Stimulated activated naive CD4-positive, alpha-beta T cell treated with Interleukin-2 at 50 U/mL for 16 hours (primary cell): ENCODE data around the gene M1AP.

Experiments
- DNase-seq: peaks from one replicate; lab custom pipeline; 2025; lab: John Stamatoyannopoulos, UW

Gene M1AP

DNA sequence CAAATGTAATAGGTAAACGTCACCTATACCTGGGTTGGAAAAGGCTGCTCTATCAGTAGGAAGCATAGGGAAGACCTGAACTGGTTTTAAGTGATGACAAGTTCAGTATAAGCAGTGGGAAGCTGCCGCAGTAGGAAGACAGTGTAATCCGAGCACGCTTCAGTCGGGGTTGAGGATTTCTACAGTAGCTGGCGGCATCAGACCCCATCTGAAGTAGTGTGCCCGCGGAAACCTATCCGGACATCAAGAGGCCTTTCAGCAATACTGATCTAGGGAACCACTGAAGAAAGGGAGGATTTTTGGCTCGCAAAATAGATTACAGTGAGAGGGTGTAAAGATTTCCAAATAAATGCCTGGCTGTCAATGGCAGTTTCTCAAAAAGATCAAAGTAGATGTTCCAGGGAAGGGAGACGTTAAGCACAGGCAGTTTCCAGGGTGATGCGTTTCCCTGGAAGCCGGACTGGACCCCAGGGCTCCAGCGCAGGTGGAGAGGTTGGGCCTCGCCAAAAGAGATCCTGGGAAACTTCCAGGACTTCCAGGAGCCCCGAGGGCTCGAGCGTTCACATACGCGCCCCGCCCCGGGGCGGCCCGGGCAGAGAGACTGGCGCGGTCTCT is 99.7 kb downstream of the M1AP start:
- no peak for DNase-seq

DNA sequence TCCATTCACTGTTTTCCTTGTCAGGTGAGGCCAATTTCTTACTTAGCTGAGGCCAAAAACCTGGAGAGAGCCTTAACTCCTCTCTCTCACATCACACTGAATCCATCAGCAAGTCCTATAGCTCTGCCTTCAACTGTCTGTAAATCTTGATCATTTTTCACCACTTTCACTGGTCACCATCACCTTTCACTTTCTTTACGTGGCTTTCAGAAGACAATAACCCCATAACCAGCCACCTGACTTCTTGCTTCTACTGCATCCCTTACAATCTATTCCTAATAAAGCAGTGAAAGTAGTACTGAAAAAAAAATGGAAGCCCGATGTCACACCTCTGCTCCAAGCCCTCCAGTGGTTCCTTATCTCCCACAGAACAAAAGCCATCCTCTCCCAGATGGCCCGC is 102.1 kb downstream of the M1AP start:
- DNase-seq = no peak

DNA sequence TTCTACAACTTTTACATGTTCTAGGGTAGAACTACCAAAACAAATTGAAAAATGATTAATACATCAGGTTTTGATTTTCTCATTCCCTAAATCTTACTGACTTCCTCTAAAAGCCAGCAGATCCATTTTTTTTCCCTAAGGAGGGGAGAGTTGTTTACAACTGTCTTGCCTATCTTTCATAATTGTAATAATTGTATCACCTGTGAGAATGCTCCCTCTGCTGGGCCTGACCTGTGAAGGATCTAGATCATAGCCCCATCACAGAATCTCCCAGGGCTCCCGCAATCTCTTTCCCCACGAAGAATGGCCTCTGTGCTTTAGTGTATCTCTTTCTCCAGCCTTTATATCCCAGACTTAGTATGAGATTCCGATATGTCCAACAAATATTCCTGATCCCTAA is 103.5 kb downstream of the M1AP start:
- no peak for DNase-seq

DNA sequence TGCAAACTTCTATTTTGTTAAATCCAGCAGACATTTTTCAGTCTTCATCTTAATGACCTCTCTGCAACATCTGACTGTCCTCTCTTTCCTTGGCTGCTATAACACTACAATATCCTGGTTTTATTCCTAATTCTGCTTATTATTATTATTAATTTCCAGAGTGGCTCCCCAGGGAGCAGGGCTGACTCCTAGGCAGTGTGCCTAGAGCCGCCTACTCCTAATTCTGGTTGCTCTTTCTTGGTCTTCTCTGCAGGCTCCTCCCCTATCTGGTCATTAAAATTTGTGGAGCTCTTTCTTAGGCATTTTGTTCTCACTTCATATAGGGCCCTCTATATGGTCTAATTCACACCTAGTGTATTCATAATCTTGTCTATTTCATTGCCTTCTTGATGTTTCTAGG is 105.2 kb downstream of the M1AP start:
- DNase-seq = no peak

DNA sequence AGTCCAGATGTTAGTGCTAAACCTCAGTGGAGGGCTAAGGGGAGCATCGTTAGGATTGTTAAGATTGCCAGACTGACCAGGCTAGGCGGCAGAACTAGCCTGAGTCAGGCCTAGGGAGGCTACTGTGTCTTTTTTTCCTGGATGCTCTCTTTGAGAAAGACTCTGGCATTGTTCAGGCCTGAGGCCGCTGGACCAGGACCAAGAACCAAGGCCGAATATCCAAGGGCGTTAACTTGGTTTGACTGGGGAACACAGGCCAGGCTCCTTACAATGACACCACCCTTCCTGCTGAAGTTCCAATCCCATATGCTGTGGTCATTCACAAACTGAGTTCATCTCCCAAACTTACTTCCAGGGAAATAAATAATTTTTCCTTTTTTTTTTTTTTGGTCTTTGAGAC is 107.8 kb downstream of the M1AP start:
- no peak for DNase-seq

DNA sequence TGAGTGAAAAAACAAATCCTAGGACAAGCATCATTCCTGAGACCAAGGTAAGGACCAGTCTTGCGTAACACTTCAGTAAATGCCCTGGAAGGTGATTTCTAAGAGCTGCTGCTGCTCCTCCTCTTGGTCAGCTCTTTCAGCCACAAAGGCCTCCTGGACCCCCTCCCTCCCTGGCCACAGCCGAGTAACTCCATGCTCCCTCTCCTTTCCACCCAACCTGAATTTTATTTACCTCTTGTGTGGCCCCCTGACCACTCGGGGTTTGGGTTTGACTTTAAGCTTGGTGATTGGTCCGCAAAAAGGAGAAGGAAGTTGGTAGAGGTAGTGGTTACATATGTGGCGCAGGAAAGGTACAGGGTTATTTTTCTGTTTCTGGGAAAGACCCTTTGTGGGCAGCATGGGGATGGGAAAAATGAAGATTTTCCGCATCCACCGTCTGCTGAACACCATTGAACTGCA is 109.2 kb downstream of the M1AP start:
- DNase-seq = no peak

DNA sequence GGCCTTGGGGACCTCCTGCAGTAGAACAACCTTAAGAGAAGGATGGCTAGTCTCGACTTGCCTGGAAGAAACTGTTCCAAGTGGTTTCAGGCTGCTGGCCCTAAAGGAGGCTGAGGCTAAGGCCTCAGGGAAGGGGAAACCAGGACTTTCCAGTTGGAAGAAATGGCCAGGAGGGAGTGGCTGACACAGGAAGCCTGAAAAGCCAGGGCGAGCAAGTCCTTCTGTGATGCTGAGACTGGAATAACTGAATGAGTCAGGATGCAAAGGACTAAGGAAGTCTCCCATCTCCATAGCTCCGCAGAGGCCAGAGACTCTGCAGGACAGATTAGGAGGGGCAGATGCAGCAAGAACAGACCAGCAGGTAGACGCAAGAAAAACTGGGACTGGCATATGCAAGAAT is 111.0 kb downstream of the M1AP start:
- no peak for DNase-seq

DNA sequence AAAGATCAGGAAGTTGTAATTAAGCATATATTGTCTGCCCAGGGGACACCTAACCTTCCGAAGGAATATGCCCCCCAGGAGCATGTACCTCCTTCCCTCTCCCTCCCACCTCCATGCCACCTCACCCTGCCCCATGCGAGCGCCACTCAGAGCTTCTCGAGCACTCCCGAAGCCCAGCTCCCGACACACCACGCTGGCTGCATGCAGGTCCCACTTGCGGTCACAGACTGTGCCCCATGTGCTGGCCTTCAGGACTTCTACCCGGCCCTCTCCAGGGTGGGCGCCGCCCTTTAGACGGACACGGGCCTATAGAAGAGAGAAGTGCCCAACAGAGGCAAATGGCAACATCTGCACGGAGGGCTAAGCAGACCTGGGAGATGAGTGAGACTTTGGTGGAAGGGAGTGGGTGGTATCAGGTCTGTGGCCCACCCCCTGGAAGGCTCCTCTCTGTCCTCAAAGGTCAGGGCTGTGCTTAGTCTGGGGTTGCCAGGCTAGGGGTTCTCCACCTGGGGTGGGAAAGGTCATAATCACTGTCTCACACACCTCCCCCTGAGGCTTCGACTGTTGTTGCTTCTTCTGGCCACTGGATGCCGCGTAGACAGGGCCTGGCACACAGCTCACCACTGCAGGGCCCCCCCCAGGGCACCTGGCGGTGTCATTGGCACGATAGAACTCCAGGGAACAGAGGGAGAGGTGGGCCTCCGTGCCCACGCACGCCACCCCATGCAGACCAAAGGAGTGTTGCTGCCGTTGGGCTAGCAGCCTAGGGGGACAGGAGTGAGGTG is 111.8 kb downstream of the M1AP start:
- no peak for DNase-seq

DNA sequence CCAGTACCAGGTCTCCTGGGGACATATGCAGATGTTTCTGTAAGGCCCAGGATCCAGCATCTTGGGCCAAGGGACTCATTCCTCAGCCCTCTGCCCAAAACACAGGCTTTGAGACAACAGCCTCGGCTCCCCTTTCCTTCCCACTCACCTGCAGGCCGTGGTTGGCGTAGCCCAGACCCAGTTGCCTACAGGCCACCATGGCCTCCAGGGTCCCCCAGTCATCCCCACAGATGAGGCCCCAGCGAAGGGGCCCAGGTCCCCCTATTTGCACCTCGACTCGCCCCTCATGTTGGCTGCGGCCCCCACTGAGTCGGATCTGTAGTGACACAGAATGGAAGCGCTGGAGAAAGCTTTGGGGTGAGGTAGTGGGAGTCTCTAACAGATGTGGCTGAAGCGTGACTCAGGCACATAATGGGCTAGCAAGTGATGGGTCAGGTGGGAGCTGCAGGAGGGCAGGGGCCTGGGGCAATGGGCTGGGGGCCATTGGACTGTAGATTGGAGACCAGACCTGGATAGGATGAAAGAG is 112.6 kb downstream of the M1AP start:
- DNase-seq = no peak

DNA sequence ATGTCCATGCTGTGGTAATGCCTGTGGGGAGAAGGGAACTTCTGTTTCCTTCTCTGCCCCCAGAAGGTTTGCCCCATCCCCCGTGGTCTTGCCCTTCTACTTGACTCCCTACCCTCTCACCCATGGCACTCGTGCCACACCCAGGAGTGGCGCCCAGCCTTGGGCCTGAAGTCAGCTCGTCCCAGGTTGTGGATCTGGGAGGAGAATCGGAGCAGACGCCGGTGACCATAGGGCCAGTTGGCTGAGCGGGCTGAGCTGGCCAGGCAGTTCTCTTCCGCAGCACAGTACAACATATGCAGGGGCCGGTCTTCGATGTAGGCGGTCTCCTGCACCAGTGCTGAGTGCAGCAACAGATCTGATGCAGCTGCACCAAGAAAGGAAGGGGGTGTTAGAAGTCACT is 113.7 kb downstream of the M1AP start:
- DNase-seq = no peak

DNA sequence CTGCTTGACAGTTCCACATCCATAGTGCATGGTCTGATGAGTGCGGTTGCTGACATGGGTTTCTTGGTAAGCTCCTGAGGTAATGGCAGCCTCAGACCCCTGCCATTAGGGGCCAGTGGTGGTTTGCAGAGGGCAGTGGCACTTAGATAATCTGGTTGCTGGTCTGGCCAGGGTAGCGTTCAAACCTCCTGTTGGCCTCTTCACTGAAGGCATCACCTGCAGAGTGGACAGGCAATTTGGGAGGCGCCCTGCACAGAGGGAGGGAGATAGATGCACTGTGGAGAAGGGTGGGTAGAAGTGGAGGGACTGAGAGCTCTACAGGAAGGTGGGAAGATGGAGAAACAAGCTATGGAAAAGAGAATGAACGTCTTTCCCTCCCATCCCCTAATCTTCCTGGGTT is 114.7 kb downstream of the M1AP start:
- DNase-seq = no peak

DNA sequence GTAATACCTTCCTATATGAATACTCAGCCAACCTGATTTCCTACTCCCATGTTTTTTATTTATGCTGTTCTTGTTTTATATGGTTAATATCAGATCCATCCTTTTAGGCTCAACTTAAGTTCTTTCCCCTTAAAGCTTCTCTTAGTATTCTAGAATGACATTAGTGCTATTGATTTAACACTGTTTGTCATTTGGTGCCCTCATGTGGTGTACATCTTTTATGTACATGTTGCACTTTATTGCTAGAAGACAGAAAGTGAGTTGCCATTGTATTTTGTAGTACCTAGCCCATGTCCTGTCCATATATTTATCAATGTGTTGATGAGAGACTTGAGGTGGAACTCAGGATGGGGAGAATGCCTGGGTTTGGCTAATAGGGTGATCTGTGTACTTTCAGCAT is 115.9 kb downstream of the M1AP start:
- no peak for DNase-seq

DNA sequence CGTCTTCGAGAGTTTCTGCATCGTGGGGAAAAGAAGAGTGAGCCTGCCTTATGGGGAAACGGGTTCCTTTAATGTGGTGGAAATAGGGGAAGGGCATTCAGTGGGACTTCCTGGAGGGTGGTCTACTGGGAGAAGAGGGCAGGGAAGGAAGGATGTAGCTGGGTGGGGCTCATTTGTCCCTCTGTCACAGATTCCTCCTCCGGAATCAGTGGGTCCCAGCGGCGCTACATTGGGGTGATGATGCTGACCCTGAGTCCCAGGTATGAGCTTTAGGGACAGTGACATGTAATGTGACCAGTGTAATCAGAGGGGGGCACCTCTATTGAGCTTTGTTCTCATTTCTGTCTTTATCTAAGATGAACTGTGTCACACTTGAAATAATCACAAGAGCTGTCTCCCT is 116.5 kb downstream of the M1AP start:
- no peak for DNase-seq

DNA sequence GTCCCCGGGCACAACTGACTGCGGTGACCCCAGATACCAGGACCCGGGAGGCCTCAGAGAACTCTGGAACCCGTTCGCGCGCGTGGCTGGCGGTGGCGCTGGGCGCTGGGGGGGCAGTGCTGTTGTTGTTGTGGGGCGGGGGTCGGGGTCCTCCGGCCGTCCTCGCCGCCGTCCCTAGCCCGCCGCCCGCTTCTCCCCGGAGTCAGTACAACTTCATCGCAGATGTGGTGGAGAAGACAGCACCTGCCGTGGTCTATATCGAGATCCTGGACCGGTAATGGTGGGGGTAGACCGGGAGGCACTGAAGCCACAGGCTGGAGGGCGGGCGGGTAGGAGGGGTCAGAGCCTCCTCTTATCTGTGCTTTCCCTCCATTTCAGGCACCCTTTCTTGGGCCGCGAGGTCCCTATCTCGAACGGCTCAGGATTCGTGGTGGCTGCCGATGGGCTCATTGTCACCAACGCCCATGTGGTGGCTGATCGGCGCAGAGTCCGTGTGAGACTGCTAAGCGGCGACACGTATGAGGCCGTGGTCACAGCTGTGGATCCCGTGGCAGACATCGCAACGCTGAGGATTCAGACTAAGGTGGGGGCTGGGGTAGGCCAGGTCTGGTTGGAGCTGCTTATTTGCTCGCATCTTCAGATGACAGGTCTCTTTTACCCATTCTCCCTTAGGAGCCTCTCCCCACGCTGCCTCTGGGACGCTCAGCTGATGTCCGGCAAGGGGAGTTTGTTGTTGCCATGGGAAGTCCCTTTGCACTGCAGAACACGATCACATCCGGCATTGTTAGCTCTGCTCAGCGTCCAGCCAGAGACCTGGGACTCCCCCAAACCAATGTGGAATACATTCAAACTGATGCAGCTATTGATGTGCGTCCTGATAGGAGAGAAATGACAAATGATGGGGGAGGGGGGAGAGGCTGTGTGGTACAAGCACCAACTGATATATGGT is 117.6 kb downstream of the M1AP start:
- DNase-seq = peak; percentile 45

DNA sequence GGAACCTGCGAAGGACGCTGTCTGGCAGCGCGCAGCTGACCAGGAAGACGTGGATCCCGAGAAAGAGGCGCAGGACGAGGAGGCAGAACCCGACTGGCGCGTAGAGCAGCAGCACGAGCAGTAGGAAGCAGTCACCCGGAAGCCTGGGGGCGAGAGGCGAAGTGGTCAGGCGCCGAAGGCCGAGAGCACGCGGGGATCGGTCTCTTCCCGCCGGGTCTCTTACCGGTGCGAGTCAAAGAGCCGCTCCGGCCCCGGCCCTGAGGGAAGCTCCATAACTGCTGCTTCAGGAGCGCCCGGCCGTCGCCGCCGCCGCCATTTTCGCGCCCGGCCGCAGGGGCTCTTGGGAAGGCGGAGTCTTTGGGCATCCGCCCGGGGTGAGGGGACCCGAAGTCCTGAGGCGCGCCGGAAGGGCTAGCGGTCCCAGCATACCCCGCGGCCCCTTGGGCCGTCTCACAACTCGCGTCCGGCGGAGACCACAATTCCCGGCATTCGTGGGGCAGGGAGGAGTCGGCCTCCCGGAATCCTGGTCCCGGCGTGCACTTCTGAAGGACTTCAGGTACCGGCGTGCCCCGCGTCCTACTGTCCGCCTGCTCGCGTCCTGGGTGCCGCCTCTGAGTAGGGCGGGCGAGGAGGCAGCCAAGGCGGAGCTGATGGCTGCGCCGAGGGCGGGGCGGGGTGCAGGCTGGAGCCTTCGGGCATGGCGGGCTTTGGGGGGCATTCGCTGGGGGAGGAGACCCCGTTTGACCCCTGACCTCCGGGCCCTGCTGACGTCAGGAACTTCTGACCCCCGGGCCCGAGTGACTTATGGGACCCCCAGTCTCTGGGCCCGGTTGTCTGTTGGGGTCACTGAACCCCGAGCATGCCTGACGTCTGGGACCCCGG is 118.5 kb downstream of the M1AP start, which contains the start of the genes AUP1 and HTRA2:
TSS of gene AUP1 (minus strand) at position 350 of the 882 bp plus-strand sequence. CDS start at position 273, 77 bp downstream.
TSS of gene HTRA2 (plus strand) at position 577 of the 882 bp plus-strand sequence. CDS start at position 651, 74 bp downstream.
- DNase-seq = peak; percentile 94

DNA sequence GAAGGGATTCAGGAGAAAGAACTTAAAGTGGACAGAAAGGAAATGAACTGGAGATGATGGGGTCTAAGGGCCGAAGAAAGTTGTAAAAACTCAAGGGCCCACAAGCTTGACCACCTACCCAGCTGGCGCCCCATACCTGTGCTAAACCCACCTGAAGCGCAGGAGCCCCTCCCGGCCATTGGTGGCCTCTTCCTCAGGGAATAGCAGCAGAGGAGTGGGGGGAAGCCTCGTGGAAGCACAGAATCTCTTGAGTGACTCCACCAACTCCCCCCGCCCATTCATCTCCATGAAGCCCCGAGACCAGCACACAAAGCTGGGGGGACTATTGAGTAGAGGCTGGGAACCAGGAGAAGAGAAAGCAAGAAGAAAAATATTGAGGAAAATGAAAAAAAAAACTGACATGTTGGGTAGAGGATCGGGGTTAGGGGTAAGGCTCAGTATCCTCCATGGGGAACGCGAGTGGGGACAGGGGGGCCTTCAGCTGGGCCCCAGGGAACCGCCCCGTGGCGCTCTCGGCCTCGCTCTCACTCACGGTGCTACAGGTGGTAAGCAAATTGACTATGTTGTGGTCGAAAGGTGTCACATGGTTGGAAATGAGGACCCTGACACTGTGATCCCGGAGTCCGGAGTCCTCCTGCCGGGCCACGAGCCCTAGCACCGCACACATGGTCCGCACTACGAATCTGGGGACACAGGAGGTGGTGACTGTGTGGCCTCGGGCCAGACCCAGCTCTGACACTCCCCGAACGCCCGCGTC is 119.4 kb downstream of the M1AP start:
- no peak for DNase-seq

DNA sequence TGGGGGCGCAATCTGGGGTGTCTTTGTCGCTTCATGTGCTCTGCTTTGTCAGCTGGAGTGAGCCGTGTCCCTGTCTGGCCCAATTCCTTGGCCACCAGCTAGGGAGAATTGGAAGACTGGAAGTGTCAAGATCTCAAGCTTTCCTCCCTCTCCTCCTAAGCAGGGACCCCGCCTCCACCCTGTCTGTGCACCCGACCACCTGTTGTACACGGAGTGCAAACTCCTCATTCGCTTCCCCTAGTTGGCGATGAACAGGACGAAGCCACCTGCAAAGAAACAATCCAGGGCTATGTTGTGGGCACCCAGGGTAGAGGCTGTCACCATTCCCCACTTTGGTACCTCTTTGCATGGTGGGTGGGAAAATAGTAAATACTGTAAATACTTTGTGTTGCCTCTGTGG is 120.4 kb downstream of the M1AP start:
- DNase-seq = no peak

DNA sequence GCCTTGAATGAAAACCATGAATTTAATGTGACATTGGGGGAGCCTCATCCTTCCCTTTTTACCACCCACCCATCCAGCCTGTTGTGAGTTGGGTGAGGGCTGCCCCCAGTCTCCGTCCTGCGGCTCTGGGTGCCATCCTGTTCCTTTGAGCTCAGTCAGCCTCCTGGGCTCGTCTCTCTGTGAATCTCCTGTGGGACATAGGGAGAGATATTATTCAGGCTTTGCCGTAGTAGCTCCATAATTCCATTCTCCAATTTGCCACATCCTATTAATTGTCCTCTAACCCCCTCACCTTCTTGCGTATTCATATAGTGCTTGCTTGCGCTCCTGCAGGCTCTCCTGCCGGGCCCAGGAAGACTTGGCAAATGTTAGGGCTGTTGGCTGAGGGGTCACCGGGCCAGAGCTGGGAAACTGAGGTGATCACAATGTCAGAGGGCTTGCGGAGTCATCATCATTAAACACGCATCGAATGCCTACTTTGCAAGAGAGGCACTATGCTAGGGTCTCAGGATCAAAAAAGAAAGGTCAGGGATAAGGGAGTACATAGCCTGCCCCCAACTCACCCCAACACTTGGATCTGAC is 121.4 kb downstream of the M1AP start:
- DNase-seq = no peak

DNA sequence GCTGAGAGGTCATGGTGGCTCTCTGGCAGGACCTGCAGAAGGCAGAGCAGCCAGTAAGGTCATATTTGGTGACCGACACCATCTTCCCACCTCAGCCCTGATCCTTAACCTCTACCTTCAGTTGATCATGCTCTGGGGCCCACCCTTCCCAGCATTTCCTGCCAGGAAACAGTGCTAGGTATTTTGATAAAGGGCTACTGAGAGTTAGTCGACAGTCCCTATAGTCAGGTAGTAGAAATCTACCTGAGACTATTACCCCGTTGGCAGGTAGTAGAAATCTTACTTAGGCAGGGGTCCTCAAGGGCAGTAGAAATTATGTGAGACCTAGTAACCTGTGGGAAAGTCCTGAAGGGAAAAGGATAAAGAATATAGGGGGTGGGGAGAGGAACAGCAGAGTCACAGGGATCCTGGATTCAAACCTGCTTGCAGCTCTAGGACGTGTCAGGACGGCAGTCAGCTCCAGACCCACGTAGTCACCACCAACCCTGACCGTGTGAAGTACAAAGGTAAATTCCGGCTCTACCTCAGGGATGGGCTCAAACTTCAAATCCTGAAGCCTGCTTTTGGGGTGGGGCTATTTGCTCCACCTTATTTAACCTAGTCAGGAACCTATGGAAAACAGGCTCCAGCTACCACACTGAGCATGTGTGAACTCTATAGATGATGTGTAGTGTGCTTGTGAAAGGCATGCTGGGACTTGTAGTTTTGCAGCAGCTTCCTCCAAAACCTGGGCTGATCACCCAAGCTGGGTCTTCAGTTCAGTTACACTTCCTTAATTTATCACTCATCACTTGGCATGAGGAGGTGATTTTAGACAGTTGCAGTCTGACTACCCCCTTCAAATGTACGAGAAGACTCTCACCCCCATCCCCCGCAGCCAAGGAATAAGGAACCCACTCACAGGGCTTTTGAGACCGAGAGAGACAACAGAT is 122.1 kb downstream of the M1AP start, which contains the start of gene DQX1:
TSS of gene DQX1 (minus strand) at position 515 of the 932 bp plus-strand sequence. CDS start at position 13, 502 bp downstream.
- DNase-seq = no peak
